HG03354 (cell line): ENCODE results near the gene THOC5.
A peak's percentile ranks its signal among the peaks of the same experiment; 100 is the strongest.
"Not testable (repeated sequence)": the region's sequence is repeated elsewhere in the genome, so short reads cannot be mapped to it uniquely, and the experiment has no call there.

Source experiments
- ATAC-seq: cut with Tn5 transposase; IDR thresholded peaks from one replicate; pipeline ENCODE4 v1.9.1; 2021; ENCODE audit warnings: mild to moderate bottlenecking; ENCODE audit not compliant: unreplicated experiment, poor library complexity, severe bottlenecking

THOC5 gene

DNA sequence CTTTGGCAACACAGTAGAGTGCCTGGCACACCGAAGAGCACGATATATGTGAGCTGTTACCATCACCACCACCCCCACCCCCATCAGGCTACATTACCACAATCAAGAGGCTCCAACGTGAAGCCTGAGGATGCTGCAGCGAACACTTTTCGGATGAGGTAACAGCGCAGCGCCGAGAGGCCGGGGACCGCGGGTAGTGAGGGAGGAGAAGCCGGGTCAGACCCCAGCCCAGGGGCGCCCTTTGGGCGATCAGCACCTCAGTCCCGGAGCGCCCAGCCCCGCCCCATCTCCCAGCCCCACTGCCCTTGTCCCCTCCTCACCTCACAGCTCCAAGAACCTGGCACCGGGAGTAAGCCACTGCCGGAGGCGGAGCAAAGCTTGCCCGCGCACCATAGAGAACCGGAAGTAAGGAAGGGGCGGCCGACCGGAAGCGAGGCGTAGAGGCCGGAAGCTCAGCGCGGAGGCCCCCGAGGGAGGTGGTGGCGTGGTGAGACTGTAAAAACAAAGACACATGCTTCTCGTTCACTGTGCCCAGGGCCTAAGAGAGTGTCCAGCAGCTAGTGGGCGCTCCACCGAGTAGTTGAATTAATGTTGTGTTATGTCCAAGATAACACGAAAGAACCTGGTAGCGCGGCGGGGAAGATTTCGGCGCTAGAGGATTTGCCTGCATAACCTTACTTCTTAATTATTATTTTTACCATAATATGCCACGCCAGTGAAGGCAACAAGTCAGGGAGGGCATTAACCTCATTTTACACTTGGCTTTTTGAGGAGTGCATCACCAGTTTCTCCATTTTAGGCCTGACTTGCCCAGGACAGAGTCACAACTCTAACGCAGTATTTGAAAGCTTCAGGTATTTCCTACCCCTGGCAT is at the start of gene THOC5:
Gene THOC5, minus strand, starts transcription at position 407 of the 874 bp plus-strand sequence. CDS start 4,610 bp downstream, outside the sequence.
- ATAC-seq: peak; percentile 97

DNA sequence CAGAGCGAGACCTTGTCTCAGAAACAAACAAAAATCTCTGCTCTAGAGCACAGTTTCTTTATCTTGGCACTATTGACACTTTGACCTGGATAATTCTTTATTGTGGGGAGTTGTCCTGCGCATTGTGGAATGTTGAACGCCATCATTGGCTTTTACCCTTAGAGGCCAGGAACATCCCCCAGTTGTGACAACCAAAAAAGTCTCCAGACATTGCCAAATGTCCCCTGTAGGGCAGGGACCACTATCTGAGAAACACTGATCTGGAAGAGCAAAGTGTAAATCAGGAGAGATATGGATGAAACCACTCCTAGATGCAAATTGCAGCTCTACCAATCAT is 45.1 kb upstream of the THOC5 start:
- no peak for ATAC-seq

DNA sequence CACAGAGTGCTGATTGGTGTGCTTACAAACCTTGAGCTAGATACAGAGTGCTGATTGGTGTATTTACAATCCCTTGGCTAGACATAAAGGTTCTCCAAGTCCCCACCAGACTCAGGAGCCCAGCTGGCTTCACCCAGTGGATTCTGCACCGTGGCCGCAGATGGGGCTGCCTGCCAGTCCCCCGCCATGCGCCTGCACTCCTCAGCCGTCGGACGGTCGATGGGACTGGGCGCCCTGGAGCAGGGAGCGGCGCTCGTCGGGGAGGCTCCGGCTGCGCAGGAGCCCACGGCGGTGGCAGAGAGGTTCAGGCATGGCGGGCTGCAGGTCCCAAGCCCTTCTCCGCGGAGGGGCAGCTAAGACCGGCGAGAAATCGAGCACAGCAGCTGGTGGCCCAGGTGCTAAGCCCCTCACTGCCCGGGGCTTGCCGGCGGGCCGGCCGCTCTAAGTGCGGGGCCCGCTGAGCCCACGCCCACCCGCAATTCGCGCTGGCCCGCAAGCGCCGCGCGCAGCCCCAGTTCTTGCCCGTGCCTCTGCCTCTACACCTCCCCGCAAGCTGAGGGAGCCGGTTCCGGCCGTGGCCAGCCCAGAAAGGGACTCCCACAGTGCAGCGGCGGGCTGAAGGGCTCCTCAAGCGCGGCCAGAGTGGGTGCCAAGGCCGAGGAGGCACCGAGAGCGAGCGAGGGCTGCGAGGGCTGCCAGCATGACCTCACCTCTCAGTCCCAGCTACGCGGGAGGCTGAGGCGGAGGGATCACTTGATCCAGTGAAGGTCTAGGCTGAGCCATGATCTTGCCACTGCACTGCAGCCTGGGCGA is 44.5 kb upstream of the THOC5 start:
- not testable (repeated sequence) for ATAC-seq

DNA sequence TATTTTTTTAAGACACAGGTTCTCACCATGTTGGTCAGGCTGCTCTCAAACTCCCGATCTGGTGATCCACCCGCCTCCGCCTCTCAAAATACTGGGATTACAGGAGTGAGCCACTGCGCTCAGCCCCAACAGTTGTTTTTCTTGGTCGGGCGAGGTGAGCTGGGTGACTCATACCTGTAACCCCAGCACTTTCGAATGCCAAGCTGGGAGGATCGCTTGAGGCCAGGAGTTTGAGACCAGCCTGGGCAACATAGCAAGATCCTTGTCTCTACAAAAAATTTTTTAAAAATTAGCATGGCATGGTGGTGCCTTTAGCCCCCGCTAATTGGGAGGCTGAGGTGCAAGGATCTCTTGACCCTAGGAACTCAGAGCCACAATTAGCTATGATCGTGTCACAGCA is 42.9 kb upstream of the THOC5 start:
- no peak for ATAC-seq

DNA sequence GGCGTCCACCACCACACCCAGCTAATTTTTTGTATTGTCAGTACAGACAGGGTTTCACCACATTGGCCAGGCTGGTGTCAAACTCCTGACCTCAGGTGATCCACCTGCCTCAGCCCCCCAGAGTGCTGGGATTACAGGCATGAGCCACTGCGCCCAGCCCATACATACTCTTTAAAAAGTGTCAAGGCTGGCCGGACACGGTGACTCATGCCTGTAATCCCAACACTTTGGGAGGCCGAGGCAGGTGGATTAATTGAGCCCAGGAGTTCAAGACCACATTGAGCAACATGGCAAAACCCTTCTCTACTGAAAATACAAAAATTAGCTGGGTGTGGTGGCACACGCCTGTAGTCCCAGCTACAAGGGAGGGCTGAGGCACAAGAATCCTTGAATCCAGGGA is 40.9 kb upstream of the THOC5 start:
- not testable (repeated sequence) for ATAC-seq

DNA sequence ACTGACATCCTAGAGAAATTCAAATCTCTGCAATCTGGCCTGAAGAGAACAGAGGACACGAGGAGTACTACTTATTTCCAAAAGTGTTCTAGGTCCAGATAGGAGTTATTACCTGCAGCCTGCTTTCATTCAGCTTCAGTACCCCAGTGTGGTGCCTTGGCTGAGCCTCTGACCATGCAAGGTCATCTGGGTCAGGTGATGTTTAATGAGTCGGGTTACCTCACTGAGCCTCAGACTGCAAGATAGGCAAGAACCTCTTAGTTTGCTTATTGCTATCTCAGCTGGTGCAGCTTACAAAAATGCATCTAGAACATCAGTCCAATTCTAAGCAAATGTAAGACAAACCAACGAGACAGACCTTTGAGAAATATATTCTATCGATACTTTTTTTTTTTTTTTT is 40.4 kb upstream of the THOC5 start:
- ATAC-seq: no peak

DNA sequence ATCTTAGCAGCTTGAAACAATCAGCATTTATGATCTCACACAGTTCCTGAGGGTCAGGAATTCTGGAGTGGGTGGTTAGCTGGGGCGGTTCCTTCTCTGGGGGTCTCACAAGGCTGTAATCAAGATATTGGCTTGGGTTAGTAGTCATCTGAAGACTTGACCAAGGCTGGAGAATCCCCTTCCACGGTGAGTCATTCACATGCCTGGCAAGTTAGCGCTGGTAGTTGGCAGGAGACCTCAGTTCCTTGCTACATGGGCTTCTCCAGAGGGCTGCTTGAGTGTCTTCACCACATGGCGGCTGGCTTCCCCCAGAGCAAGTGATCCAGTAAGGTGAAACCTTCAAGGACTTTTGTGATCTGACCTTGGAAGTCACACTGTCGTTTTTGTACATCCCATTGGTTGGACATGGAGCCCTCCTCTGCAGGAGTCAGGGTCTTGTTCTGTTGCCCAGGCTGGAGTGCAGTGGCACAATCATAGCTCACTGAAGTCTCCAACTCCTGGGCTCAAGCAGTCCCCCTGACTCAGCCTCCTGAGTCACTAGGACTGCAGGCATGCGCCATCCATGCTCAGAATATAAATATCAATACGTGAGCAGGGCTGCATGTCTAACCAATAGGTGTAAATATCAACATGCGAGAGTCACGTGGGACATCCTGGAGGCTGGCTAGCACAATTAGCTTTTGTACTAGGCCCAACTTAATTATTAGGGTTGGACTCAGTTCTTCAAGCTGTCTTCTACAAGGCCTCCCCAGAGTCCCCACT is 34.6 kb upstream of the THOC5 start:
- no peak for ATAC-seq

DNA sequence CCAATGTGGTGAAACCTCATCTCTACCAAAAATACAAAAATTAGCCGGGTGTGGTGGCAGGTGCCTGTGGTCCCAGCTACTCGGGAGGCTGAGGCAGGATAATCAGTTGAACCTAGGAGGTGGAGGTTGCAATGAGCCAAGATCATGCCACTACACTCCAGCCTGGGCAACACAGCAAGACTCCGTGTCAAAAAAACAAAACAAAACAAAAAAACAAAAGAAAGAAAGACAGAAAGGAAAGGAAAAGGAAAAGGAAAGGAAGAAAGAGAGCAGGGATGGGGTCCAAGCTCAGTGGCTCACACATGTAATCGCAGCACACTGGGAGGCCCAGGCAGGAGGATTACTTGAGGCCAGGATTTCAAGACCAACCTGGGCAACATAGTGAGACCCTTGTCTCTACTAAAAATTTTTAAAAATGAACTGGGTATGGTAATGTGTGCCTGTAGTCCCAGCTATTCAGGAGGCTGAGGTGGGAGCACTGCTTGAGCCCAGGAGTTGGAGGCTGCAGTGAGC is 32.7 kb upstream of the THOC5 start:
- not testable (repeated sequence) for ATAC-seq

DNA sequence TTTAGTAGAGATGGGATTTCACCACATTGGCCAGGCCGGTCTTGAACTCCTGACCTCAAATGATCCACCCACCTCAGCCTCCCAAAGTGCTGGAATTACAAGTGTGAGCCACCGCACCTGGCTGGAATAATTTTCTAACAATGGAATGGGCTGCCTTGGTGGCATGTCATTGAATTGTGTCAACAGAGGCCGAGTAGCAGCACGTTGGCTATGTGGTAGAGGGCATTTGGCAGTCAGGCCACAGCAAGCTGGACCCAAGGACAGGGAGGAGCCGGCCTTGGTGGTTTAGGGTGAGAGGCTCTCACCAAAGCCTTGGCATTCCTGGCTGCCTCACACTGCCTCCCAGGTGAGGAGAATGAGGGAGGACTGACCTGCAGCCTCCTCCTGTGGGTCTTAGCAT is 31.4 kb upstream of the THOC5 start:
- ATAC-seq: no peak

DNA sequence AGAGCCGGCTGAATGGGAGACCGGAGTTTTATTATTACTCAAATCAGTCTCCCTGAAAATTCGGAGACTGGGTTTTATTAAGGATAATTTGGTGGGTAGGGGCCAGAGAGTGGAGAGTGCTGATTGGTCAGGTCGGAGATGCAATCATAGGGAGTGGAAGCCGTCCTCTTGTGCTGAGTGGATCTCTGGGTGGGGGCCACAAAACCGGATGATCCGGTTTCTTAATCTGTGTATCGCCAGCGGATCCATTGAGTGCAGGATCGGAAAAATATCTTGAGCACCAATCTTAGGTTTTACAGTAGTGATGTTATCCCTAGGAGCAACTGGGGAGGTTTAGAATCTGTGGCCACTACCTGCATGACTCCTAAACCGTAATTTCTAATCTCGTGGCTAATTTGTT is 28.2 kb upstream of the THOC5 start:
- ATAC-seq: no peak

DNA sequence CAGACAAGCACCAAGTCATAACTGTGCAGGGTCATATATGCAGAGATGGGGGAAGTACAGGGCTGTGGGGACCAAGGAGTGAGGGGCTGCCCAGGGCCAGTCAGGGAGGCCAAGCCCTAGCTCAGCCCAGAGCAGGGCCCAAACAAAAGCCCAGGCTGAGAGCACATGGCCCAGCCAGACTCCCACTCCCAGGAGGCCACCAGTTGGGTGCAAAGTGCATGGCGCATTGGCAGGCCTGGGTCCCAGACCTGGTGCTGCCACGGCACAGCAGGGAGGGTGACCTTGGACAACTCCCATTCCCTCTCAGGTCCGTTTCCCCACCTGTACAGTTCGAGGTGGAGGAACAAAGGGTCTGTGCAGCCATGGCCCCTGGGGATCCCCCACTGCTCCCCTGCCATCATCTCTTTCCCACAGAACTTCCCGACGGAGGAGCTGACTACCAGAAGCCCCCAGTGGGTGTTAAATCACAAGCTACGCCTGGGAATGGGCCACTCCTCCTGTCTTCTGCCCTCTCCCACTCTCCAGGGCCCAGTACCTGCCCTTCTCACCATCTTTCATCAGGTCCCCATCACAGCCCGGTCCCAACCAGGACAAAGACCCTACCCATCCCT is 26.7 kb upstream of the THOC5 start:
- ATAC-seq: peak; percentile 21

DNA sequence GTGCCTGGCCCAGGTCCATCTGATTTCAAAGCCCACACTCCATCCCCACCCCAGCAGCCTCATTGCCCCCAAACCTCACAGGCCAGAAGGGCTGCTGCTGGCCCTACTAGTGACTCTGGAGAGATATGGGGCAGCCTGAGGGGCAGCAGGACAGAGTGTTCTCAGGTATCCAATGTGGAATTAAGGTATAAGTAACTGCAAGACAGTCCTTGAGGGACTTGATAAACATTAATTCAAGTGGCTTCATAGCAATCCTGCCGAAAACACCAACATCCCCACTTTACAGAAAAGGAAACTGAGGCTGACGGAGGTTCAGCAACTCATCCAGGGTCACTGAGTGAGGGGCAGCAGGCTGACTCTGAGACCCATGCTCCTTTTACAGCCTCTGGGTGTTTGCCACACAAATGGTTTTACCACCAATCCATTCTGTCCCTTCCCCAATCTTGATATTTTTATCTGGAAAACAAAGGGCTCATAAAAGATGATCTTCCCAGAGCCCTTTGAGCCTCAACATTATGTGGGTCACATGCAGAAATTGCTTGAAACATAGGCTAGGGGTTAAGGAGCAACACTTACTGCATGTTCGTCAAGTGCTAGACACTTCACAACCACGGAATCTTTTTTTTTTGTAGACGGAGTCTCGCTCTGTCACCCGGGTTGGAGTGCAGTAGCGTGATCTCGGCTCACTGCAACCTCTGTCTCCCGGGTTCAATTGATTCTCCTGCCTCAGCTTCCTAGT is 25.1 kb upstream of the THOC5 start:
- no peak for ATAC-seq

DNA sequence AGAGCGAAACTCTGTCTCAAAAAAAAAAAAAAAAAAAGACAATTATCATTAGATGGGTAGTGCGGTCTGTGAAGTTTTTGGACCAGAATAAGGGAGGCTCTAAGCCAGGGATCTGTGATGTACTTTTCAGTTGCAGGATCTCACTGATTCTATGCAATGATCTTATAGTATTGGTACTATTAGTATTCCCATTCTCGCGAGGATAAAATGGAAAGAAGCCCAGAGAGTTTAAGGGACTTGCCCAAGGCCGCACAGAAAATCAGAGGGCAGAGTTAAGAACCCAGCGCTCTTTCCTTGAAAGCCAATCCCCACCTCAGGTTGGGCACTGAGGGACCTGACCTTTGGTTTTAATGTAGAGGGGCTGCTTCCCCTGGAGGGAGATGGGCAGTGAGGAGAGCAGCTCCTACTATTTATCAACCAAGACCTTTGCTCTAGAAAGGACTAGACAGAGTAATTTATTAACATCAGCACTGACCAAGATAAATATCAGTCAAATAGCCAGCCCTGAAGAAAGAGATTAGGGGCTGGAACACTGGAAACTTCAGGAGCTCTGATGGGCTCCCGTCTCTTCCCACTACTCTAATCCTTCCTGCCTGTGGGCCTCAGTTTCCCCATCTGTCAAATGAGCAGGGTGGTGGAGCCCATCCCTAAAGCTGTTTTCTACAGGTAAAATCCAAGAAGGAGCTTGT is 21.3 kb upstream of the THOC5 start:
- ATAC-seq: no peak

DNA sequence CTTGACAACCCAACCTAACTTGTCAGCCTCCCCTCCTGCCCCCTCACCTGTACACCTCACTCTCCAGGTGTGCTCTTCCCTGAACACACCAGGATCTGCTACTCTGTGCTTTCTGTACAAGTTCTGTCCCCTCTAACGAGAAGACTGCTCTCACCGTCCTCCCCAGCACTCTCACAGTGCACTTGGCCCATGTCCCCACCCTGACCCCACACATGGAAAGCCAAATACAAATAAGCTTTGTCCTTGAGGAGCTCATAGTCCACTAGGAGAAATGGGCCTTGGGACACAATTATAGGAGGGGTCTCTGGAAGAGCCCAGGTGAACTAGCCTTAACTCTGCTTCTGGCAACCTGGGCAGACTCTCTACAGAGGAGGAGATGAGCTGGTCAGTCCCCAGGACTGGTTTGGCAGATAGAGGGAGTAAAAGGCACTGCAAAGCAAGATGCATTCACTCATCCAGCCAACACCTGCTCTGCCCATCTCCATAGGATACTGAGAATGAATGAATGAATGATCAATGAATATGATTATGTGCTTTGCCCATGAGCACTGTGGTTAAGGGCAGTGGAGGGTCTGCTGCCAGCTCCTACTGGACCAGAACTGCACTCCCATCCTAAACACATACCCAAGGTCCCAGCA is 17.5 kb upstream of the THOC5 start:
- no peak for ATAC-seq

DNA sequence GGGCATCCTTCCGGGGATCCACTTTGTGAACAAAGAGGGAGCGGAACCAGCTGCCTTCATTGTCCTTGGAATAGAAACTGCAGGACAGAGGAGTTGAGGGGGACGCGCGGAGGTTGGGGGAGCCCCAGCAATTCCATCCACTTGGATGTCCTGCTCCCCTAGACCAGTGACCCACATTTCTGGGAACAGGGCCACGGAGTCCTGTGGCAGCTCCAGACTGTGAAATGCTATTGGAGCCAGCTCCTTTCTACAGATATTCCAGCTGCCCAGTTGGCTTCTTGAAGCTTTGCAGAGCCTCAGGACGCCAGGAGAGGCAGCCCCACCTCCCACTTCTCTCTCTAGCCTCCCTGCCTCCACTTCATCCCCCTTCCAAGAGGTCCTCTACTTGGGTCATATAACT is 16.9 kb upstream of the THOC5 start:
- no peak for ATAC-seq

DNA sequence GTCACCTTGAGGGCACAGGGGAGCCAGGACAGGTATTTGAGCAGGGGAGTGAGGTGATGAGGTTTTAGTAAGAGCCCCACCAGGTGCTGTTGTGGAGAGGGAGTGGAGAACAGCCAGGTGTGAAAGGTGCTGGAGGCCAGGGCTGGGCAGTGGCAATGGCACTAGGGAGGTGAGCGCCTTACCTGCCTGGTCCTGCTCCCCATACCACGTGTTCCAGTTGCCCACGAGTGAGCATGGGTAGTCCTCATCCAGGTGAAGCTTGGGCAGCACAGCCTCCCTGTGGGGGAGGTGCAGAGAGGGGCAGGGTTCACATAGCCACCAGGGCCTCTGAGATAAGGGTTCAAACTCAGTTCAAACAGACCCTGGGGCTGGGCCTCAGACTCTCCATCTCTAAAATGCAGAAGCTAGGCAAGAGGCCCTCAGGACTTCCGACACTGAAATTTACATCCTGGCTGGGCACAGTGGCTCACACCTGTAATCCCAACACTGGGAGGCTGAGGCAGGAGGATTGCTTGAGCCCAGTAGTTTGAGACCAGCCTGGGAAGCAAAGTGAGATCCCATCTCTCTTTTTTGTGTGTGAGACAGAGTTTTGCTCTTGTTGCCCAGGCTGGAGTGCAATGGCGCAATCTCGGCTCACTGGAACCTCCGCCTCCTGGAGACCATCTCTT is 15.6 kb upstream of the THOC5 start:
- ATAC-seq: no peak

DNA sequence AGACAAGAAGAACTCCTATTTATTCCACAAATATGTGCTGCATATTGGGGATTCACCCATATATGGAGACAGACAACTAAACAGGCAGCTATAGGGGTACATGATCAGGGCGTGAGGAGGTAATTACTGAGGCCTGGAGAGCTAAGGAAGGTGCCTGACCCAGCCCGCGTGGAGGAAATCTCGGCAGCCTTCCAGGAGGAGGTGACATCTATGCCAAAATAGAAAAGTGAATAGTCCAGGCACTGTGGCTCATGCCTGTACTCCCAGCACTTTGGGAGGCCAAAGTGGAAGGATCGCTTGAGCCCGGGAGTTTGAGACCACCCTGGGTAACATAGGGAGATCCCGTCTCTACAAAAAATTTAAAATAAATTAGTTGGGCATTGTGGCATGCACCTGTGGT is 13.8 kb upstream of the THOC5 start:
- no peak for ATAC-seq

DNA sequence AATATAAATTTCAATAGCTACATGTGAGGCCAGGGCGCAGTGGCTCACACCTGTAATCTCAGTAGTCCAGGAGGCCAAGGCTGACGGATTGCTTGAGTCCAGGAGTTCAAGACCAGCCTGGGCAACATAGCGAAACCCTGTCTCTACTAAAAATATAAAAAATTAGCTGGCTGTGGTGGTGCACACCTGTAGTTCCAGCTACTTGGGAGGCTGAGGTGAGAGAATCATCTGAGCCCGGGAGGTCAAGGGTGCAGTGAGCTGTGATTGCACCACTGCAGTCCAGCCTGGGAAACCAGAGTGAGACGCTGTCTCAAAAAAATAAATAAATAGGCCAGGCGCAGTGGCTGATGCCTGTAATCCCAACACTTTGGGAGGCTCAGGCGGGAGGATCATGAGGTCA is 13.0 kb upstream of the THOC5 start:
- not testable (repeated sequence) for ATAC-seq
